Measurements from ENCODE around the gene PLXNA2. TPM values are rescaled to one million over a fixed set of nuclear protein-coding genes. Genes with fewer than 3 reads are reported as not detected.

PLXNA2 gene
- total RNA-seq, 1 experiment from 2014 or later = 10.2 TPM

DNA sequence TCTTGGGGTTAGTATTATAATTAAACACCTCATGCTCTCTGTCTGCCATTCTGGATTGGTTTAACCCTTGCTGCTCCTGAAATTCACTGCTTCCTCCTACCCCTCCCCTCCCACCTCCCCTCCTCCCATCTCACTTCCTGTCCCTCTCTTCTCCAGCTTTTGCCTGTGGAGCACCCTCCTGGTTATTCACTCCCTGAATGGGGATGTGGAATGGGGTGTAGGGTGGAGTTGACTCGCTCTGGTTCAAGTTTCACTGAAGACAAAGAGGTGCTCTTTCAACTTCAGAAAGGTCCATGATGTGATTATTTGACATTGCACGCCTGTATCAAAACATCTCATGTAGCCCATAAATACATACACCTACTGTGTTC lies 160.5 kb downstream of the PLXNA2 start:
- H3K27me3 ChIP-seq (ENCODE audit: insufficient read depth, low read depth) = no peaks in the 10 kb centered on the region
- no peak for TF ChIP-seq EZH2 (IDR thresholded peaks at IDR 0.05; ENCODE audit: low read depth)
- TF ChIP-seq, protein P1, sequence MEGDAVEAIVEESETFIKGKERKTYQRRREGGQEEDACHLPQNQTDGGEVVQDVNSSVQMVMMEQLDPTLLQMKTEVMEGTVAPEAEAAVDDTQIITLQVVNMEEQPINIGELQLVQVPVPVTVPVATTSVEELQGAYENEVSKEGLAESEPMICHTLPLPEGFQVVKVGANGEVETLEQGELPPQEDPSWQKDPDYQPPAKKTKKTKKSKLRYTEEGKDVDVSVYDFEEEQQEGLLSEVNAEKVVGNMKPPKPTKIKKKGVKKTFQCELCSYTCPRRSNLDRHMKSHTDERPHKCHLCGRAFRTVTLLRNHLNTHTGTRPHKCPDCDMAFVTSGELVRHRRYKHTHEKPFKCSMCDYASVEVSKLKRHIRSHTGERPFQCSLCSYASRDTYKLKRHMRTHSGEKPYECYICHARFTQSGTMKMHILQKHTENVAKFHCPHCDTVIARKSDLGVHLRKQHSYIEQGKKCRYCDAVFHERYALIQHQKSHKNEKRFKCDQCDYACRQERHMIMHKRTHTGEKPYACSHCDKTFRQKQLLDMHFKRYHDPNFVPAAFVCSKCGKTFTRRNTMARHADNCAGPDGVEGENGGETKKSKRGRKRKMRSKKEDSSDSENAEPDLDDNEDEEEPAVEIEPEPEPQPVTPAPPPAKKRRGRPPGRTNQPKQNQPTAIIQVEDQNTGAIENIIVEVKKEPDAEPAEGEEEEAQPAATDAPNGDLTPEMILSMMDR (conservative IDR thresholded peaks at IDR 0.05) = no peak
- H3K4me3 ChIP-seq = no peak overlapping the region
- no peaks in the 10 kb centered on the region for H4K20me1 ChIP-seq (ENCODE audit: insufficient read depth)
- no peaks in the 10 kb centered on the region for H3K9me2 ChIP-seq (ENCODE audit: insufficient read depth)
- no peak for DNase-seq
- POLR2A ChIA-PET (ENCODE audit: unreplicated experiment) = no interaction called here
- CTCF ChIA-PET = interaction anchor here (1.2 kb wide), 1 partner anchor 160 kb away, joined by 4 read pairs; the partner anchor contains the start of gene PLXNA2
- no peaks in the 10 kb centered on the region for H3F3A ChIP-seq (ENCODE audit: insufficient read depth, low read depth)
- no peak overlapping the region for H3K4me2 ChIP-seq
- H3K36me3 ChIP-seq (ENCODE audit: low read depth) = no peaks in the 10 kb centered on the region
- no TSS peak for BruUV-seq (replicated peaks)
- H3K9me3 ChIP-seq (ENCODE audit: insufficient read depth, low read depth) = no peaks in the 10 kb centered on the region
- intact Hi-C loops (cut with micrococcal nuclease; ENCODE audit: unreplicated experiment) = no loop called here
- no peaks in the 10 kb centered on the region for H3K79me2 ChIP-seq (ENCODE audit: low read depth)
- no peak overlapping the region for H2AFZ ChIP-seq
- no peak overlapping the region for H3K27ac ChIP-seq
- H3K4me1 ChIP-seq (replicated peaks; ENCODE audit: insufficient read depth) = no peaks in the 10 kb centered on the region

DNA sequence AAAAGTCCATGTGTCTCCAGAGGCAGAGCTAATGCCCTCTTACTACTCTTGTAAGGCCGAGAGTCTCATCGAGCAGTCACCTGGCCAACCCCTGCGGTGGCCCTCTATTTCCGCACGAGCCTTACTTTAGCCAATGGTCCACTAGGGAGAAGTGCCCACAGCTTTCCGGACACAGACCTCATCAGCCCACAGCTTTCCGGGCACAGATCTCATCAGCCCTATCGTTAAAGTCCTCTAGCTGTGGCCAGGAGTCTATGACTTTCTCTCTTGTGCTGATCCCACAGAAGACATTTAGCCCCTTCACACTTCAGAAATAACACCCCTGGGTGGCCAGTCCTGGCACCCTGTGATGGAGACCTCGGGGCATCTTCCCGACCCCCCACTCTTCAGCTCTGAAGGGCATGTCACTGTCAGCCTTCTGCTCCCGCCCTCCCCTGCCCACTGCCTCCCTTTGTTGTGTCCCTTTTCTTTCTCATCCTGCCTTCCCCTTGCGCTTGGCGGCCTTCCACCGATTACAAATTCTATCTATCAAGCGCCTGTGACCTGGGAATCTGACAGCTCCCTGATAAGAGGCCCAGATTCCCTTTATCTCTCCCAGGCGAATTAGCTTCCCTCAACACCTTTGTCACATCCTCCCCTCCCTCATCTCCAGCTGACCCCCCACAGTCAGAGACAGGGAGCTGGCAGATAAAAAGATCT lies 161.0 kb downstream of the PLXNA2 start:
- H3K27me3 ChIP-seq (ENCODE audit: insufficient read depth, low read depth) = no peaks in the 10 kb centered on the region
- H3K36me3 ChIP-seq (ENCODE audit: low read depth) = no peaks in the 10 kb centered on the region
- intact Hi-C loops (cut with micrococcal nuclease; ENCODE audit: unreplicated experiment) = no loop called here
- H3K9me2 ChIP-seq (ENCODE audit: insufficient read depth) = no peaks in the 10 kb centered on the region
- no peaks in the 10 kb centered on the region for H4K20me1 ChIP-seq (ENCODE audit: insufficient read depth)
- ChIA-PET POLR2A (ENCODE audit: unreplicated experiment) (no interaction called here), CTCF (interaction anchor here (1.2 kb wide), 1 partner anchor 161 kb away, joined by 4 read pairs; the partner anchor contains the start of gene PLXNA2)
- no peaks in the 10 kb centered on the region for H3K79me2 ChIP-seq (ENCODE audit: low read depth)
- H3K4me3 ChIP-seq = no peak overlapping the region
- no peaks in the 10 kb centered on the region for H3F3A ChIP-seq (ENCODE audit: insufficient read depth, low read depth)
- no peak overlapping the region for H3K27ac ChIP-seq
- H3K9me3 ChIP-seq (ENCODE audit: insufficient read depth, low read depth) = no peaks in the 10 kb centered on the region
- no peak overlapping the region for H2AFZ ChIP-seq
- H3K4me1 ChIP-seq (replicated peaks; ENCODE audit: insufficient read depth) = no peaks in the 10 kb centered on the region
- BruUV-seq (replicated peaks) = no TSS peak
- no peak for DNase-seq
- no peak for TF ChIP-seq EZH2 (IDR thresholded peaks at IDR 0.05; ENCODE audit: low read depth)
- TF ChIP-seq, protein P1 (conservative IDR thresholded peaks at IDR 0.05) = no peak
- no peak overlapping the region for H3K4me2 ChIP-seq

DNA sequence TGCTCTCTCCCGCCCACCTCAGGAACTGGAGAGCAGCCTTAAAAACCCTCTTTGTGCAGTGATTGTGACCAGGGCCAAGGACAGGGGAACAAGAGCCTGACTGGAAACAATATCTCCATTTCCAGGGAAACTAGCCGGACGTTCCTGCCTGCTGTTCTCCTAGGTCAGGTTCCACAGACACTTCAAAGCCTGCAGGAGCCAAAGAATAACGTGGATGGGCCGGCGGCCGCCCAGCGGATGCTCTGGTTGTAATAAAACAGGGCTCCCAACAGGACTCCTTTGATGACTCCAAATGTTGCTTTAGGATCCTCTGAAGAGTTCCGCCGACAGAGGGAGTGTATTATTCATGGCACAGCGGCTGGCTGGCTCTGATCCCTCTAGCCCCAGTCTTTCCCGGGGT lies 162.2 kb downstream of the PLXNA2 start:
- Histone ChIP-seq H3F3A (ENCODE audit: insufficient read depth, low read depth) (no peaks in the 10 kb centered on the region), H3K9me3 (ENCODE audit: insufficient read depth, low read depth) (no peaks in the 10 kb centered on the region), H3K27ac (no peak overlapping the region), H3K4me3 (no peak overlapping the region), H3K36me3 (ENCODE audit: low read depth) (no peaks in the 10 kb centered on the region), H3K9me2 (ENCODE audit: insufficient read depth) (no peaks in the 10 kb centered on the region), H3K27me3 (ENCODE audit: insufficient read depth, low read depth) (no peaks in the 10 kb centered on the region), H3K79me2 (ENCODE audit: low read depth) (no peaks in the 10 kb centered on the region), H3K4me2 (no peak overlapping the region), H4K20me1 (ENCODE audit: insufficient read depth) (no peaks in the 10 kb centered on the region), H3K4me1 (replicated peaks; ENCODE audit: insufficient read depth) (no peaks in the 10 kb centered on the region), H2AFZ (no peak overlapping the region)
- ChIA-PET CTCF (no interaction called here), POLR2A (ENCODE audit: unreplicated experiment) (no interaction called here)
- no peak for DNase-seq
- no peak for TF ChIP-seq EZH2 (IDR thresholded peaks at IDR 0.05; ENCODE audit: low read depth)
- TF ChIP-seq, protein P1 (conservative IDR thresholded peaks at IDR 0.05) = no peak
- BruUV-seq (replicated peaks) = no TSS peak
- intact Hi-C loops (cut with micrococcal nuclease; ENCODE audit: unreplicated experiment) = no loop called here

Data from PC-9 (cell line).